ENCODE data around the gene LGALS14.
"Not testable (repeated sequence)": the region's sequence is repeated elsewhere in the genome, so short reads cannot be mapped to it uniquely, and the experiment has no call there.

Gene LGALS14

GRCh38 chr19:39704181-39705044 is at the start of gene LGALS14:
Gene LGALS14 (plus strand): TSS chr19:39704481. CDS start chr19:39704529, 48 bp downstream.
- Histone ChIP-seq H3K4me3 (ENCODE audit: low read length) (no peak within 1 kb of the TSS), H3K27me3 (ENCODE audit: insufficient read depth, low read length) (no peaks in the 10 kb centered on the region), H3K9ac (ENCODE audit: low read depth, low read length) (no peak within 1 kb of the TSS), H3K9me3 (ENCODE audit: insufficient read depth, low read depth, low read length) (no peaks in the 10 kb centered on the region), H3K27ac (ENCODE audit: low read length) (no peak within 1 kb of the TSS), H3K4me1 (ENCODE audit: insufficient read depth, low read length) (no peaks in the 10 kb centered on the region; the same call in 1 of the 2 replicates), H3K36me3 (ENCODE audit: insufficient read depth, low read depth, low read length) (no peaks in the 10 kb centered on the region)

- Histone ChIP-seq H3K36me3 (ENCODE audit: insufficient read depth, low read depth, low read length) (no peaks in the 10 kb centered on the region), H3K9ac (ENCODE audit: low read depth, low read length) (no peak within 1 kb of the TSS), H3K4me1 (ENCODE audit: insufficient read depth, low read length) (no peaks in the 10 kb centered on the region), H3K27me3 (ENCODE audit: insufficient read depth, low read length) (peaks cover 16% of the 10 kb centered on the region), H3K4me3 (ENCODE audit: low read length) (no peak within 1 kb of the TSS), H3K27ac (ENCODE audit: low read length) (no peak within 1 kb of the TSS), H3K9me3 (ENCODE audit: insufficient read depth, low read depth, low read length) (no peaks in the 10 kb centered on the region)
These were observed 48.7 kb upstream of the LGALS14 start, which contains the start of gene LGALS16 for GRCh38 chr19:39655613-39656012. Gene LGALS16 (plus strand): TSS chr19:39655913. CDS start chr19:39655962, 49 bp downstream.

GRCh38 chr19:39659791-39660190 is 44.5 kb upstream of the LGALS14 start:
- H3K4me1 ChIP-seq (ENCODE audit: insufficient read depth, low read length), result no peaks in the 10 kb centered on the region
- H3K4me3 ChIP-seq (ENCODE audit: low read length), result no peak overlapping the region
- peaks cover 23% of the 10 kb centered on the region for H3K27me3 ChIP-seq (ENCODE audit: insufficient read depth, low read length)
- no peaks in the 10 kb centered on the region for H3K36me3 ChIP-seq (ENCODE audit: insufficient read depth, low read depth, low read length)
- no peaks in the 10 kb centered on the region for H3K9me3 ChIP-seq (ENCODE audit: insufficient read depth, low read depth, low read length)
- no peak overlapping the region for H3K9ac ChIP-seq (ENCODE audit: low read depth, low read length)
- H3K27ac ChIP-seq (ENCODE audit: low read length), result no peak overlapping the region

GRCh38 chr19:39660661-39661060 is 43.6 kb upstream of the LGALS14 start:
- no peaks in the 10 kb centered on the region; the same call in 1 of the 2 replicates for H3K9me3 ChIP-seq (ENCODE audit: insufficient read depth, low read depth, low read length)
- H3K27ac ChIP-seq (ENCODE audit: low read length), result no peak overlapping the region
- no peaks in the 10 kb centered on the region for H3K36me3 ChIP-seq (ENCODE audit: insufficient read depth, low read depth, low read length)
- no peak overlapping the region for H3K9ac ChIP-seq (ENCODE audit: low read depth, low read length)
- H3K4me1 ChIP-seq (ENCODE audit: insufficient read depth, low read length), result no peaks in the 10 kb centered on the region
- H3K4me3 ChIP-seq (ENCODE audit: low read length), result no peak overlapping the region
- H3K27me3 ChIP-seq (ENCODE audit: insufficient read depth, low read length), result peaks cover 23% of the 10 kb centered on the region

GRCh38 chr19:39661565-39661964 is 42.7 kb upstream of the LGALS14 start:
- no peak overlapping the region for H3K27ac ChIP-seq (ENCODE audit: low read length)

GRCh38 chr19:39669860-39670259 is 34.4 kb upstream of the LGALS14 start:
- not testable (repeated sequence) for H3K9ac ChIP-seq (ENCODE audit: low read depth, low read length); H3K27ac ChIP-seq (ENCODE audit: low read length); H3K9me3 ChIP-seq (ENCODE audit: insufficient read depth, low read depth, low read length); H3K27me3 ChIP-seq (ENCODE audit: insufficient read depth, low read length); H3K4me3 ChIP-seq (ENCODE audit: low read length); H3K36me3 ChIP-seq (ENCODE audit: insufficient read depth, low read depth, low read length); H3K4me1 ChIP-seq (ENCODE audit: insufficient read depth, low read length)

More at GRCh38 chr19:39661565-39661964, 42.7 kb upstream of the LGALS14 start:
- no peaks in the 10 kb centered on the region for H3K4me1 ChIP-seq (ENCODE audit: insufficient read depth, low read length)
- peaks cover 17% of the 10 kb centered on the region for H3K27me3 ChIP-seq (ENCODE audit: insufficient read depth, low read length)
- no peaks in the 10 kb centered on the region; the same call in 1 of the 2 replicates for H3K9me3 ChIP-seq (ENCODE audit: insufficient read depth, low read depth, low read length)
- no peaks in the 10 kb centered on the region for H3K36me3 ChIP-seq (ENCODE audit: insufficient read depth, low read depth, low read length)
- no peak overlapping the region for H3K4me3 ChIP-seq (ENCODE audit: low read length)
- no peak overlapping the region for H3K9ac ChIP-seq (ENCODE audit: low read depth, low read length)

- Histone ChIP-seq H3K9ac (ENCODE audit: low read depth, low read length) (no peak overlapping the region), H3K9me3 (ENCODE audit: insufficient read depth, low read depth, low read length) (no peaks in the 10 kb centered on the region), H3K4me3 (ENCODE audit: low read length) (no peak overlapping the region), H3K27me3 (ENCODE audit: insufficient read depth, low read length) (no peaks in the 10 kb centered on the region; the same call in 1 of the 2 replicates), H3K27ac (ENCODE audit: low read length) (no peak overlapping the region), H3K36me3 (ENCODE audit: insufficient read depth, low read depth, low read length) (no peaks in the 10 kb centered on the region), H3K4me1 (ENCODE audit: insufficient read depth, low read length) (peaks cover 4% of the 10 kb centered on the region; the same call in 1 of the 2 replicates)
These were observed 33.3 kb upstream of the LGALS14 start for GRCh38 chr19:39670998-39671397.

GRCh38 chr19:39671739-39672363 is 32.4 kb upstream of the LGALS14 start:
- no peak overlapping the region for H3K9ac ChIP-seq (ENCODE audit: low read depth, low read length)
- no peaks in the 10 kb centered on the region; the same call in 1 of the 2 replicates for H3K27me3 ChIP-seq (ENCODE audit: insufficient read depth, low read length)

GRCh38 chr19:39672473-39672872 is 31.8 kb upstream of the LGALS14 start:
- Histone ChIP-seq H3K36me3 (ENCODE audit: insufficient read depth, low read depth, low read length) (no peaks in the 10 kb centered on the region), H3K4me3 (ENCODE audit: low read length) (no peak overlapping the region), H3K27ac (ENCODE audit: low read length) (no peak overlapping the region), H3K27me3 (ENCODE audit: insufficient read depth, low read length) (no peaks in the 10 kb centered on the region; the same call in 1 of the 2 replicates), H3K9me3 (ENCODE audit: insufficient read depth, low read depth, low read length) (no peaks in the 10 kb centered on the region), H3K9ac (ENCODE audit: low read depth, low read length) (no peak overlapping the region), H3K4me1 (ENCODE audit: insufficient read depth, low read length) (peaks cover 4% of the 10 kb centered on the region; the same call in 1 of the 2 replicates)

More at GRCh38 chr19:39671739-39672363, 32.4 kb upstream of the LGALS14 start:
- H3K36me3 ChIP-seq (ENCODE audit: insufficient read depth, low read depth, low read length), result no peaks in the 10 kb centered on the region
- no peaks in the 10 kb centered on the region for H3K9me3 ChIP-seq (ENCODE audit: insufficient read depth, low read depth, low read length)
- no peak overlapping the region for H3K27ac ChIP-seq (ENCODE audit: low read length)
- no peak overlapping the region for H3K4me3 ChIP-seq (ENCODE audit: low read length)
- H3K4me1 ChIP-seq (ENCODE audit: insufficient read depth, low read length), result peaks cover 4% of the 10 kb centered on the region; the same call in 1 of the 2 replicates

- H3K27me3 ChIP-seq (ENCODE audit: insufficient read depth, low read length); H3K27ac ChIP-seq (ENCODE audit: low read length); H3K9me3 ChIP-seq (ENCODE audit: insufficient read depth, low read depth, low read length); H3K9ac ChIP-seq (ENCODE audit: low read depth, low read length); H3K4me1 ChIP-seq (ENCODE audit: insufficient read depth, low read length); H3K4me3 ChIP-seq (ENCODE audit: low read length); H3K36me3 ChIP-seq (ENCODE audit: insufficient read depth, low read depth, low read length): not testable (repeated sequence)
These were observed 30.4 kb upstream of the LGALS14 start for GRCh38 chr19:39673862-39674261.

GRCh38 chr19:39676004-39676403 is 28.3 kb upstream of the LGALS14 start:
- no peak overlapping the region for H3K4me3 ChIP-seq (ENCODE audit: low read length)
- H3K27me3 ChIP-seq (ENCODE audit: insufficient read depth, low read length), result no peaks in the 10 kb centered on the region; the same call in 1 of the 2 replicates
- no peaks in the 10 kb centered on the region for H3K9me3 ChIP-seq (ENCODE audit: insufficient read depth, low read depth, low read length)
- H3K4me1 ChIP-seq (ENCODE audit: insufficient read depth, low read length), result no peaks in the 10 kb centered on the region
- no peak overlapping the region for H3K9ac ChIP-seq (ENCODE audit: low read depth, low read length)
- no peaks in the 10 kb centered on the region for H3K36me3 ChIP-seq (ENCODE audit: insufficient read depth, low read depth, low read length)
- H3K27ac ChIP-seq (ENCODE audit: low read length), result no peak overlapping the region
